ENCODE data around the gene HPCAL1.
"Not testable (repeated sequence)": the region's sequence is repeated elsewhere in the genome, so short reads cannot be mapped to it uniquely, and the experiment has no call there.

Gene HPCAL1

DNA sequence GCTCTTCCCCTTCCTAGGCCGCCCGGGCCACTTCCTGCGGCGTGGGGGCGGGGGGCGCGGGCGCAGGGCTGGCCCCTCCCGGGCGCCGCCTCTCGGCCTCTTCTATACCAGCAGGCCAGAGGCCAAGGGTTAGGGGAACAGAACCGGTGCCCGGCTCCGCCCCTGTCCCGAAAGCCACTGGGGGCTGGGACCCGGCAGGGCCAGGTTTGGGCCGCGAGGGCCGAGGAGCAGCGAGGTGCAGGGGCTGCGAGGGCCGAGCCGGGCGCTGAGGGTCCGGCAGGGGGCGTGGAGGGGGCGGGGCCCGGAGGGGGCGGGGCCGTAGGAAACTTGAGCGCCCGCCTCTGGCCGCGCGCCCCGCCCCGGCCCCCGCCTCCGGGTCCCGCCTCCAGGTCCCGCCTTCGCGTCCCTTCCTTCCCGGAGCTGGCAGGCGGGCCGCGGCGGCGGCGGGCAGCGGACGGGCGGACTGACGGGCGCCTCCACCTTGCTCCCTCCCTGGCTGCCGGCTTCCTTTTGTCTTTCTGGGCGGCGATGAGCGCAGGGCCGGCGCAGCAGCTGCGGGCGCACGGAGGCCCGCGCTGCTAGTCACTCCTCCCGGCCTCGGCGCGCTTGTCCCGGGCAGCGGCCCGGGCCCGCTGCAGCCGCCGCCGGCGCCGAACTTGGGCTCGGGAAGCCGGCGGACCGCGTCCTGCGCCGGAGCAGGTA is at the start of gene HPCAL1:
Gene HPCAL1, plus strand, starts transcription at position 426 of the 702 bp plus-strand sequence. CDS start 116,854 bp downstream, outside the sequence.
- peak; percentile 90 for DNase-seq

DNA sequence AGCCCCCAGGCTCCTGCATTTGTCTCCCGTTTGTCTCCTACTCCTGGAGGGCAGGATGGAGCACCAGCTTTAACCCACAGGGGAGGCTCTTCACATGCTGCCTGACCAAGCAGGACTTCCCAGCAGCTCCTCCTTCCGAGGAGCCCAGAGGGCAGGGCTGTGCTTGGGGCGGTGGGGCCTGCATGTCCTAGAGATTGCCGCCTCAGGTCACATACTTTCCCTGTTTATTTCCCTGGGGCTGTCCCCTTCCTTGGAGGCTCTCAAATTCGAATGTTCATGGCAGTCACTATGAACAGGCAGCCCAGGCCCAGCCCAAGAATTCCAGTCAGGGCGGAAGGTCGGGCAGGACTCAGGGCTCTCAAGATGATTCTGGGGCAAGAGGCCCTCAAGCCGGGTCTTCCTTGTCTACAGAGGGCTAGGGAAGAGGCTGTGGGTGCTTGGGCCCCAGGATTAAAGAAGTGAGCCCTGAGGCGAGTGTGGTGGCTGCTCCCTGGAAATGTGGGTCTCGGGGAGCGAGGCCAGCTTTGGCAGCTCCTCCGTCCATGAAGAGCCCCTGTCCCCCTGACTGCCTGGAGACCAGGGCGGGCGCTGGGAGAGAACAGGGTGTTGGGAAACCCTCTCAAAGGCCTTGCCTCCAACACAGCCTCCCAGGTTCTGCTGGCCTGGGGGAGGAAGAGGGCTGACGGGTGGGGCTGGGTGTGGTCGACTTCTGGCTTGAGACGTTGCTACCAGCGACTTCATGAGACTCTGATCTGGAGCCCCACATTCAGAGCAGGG is 48.9 kb upstream of the HPCAL1 start:
- DNase-seq, result no peak

DNA sequence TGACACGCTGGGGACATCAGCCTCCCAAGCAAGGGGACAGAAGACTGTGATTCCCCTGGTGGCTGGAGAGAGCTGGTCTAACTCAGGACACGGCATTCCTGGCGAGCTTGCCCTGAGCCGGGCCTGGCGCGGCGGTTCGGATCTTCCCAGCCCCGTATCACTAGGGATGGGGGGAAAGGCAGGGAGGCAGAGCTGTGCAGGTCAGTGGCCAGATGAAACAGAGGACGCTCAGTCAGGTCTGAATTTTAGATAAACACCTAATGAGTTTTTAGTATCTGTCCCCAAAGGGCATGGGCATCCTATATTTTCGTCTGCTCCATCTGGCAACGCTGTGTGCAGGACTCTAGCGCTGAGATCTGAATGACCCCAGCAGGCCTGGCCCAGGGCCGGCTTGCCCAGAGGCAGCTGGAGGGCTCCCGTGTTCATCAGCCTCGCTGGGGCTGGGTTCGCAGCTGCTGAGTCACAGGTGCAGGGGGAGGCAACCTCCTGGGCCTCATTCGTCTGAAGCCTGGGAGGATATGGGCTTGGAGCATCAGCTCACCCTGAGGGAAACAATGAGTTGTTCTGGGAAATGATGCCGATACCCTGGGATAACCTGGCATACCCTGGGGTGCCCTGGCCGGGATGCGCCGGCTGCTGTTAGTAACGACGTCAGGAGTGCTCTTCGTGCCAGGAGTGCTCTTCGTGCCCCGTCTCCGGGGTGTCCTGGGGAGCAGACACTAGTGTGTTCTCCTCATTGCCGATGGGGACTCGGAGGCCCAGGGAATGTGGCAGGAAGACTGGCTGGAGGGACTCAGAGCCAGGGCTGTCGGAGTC is 48.1 kb upstream of the HPCAL1 start:
- DNase-seq, result no peak

DNA sequence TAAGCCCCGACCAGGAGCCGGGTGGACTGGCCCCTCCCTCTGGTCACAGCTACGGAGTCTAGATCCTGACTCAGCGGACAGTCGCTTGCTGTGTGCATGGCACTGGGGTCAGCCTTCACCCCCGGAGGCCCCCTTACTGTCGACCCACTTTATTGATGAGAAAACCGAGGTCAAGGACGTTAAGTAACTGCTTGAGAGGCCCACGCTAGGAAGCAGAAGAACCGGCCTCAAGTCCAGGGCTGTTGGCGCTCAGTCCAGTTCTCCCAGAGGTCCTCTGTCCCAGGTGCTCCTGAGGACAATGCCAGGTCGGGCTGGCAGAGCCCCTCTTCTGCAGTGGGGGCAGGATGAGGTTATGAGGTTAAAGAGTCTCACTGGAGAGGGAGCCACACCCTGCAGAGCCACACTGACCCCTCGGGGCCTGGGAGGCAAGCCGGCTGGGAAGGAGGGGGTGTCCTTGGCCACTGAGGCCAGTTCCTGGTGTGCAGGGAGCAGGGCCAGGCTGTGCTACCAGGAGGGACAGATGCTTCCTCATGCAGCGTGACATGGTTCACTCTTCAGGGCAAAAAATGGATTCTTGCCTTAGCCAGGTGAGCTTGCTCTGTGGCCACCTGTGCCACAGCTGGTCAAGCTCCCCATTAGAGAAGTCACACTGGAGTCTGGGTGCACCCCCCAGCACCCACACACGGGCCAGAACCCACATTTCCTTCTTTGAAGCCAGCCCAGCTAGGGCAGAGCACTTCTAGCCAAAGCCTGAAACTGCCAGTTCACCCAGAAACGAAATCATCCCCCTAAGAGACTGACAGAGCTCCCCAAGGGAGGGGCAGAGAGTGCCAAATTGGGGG is 47.3 kb upstream of the HPCAL1 start:
- no peak for DNase-seq

DNA sequence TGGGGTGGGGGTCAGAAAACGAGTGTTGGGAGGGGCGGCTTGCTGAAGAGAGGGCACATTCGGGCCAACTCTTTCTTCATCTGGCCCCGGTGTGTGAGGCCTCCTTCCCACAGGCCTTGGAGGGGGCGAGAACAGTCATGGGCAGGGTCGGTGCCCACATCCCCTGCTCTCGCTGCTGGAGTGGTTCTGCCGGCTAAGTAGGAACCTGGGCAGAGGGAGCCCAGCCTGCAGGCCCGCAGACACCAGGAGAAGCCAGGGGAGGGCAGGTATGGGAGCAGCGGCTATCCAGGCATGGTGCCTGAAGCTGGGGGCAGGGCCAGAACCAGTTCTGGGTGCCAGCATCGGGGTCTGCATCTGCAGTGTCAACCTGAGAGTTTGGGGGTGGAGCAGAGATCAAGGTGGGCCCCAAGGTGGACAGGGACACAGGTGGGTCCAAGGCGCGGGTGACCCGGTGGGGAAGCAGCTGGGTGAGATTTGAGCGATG is 46.6 kb upstream of the HPCAL1 start:
- DNase-seq, result no peak

DNA sequence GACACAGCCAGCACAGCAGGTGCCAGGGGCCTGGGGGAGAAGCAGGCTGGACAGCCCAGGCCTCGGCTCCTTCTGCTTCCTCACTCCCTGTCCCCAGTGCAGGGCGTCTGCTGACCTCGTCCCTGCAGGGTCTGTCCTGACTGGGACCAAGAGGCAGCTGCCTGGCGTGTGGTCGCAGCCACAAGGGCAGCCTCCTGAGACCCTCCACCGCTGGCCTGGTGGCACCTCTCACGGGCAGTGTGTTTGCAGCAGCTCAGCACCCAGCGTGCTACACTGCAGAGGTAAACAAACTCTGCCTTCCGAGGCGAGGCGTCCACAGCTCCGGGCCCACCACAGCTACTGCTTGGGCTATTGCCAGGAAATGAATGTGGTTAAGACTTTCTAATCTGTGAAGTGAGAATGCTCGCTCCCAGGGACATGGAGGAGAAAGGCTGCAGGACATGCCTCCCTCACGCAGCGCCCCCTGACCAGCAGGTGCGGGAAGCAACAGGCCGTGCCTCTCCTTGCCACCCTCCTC is 46.1 kb upstream of the HPCAL1 start:
- DNase-seq, result no peak

DNA sequence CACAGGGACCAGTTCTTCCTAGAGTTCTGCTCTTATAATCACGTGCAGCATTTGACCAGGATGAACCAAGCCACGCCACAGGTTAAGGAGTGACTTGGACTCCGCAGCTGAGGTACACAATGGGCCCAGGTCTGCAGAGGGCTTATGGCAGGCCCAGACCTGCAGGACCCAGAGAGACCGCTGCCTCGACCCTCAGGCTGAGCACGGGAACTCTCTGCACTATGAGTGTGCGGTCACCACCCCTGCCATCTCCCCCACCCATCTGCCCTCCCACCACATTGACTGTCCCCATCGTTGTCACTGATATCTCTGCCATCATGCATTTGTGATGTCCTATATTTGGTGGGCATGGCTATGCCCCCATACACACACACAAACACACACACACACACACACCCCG is 45.7 kb upstream of the HPCAL1 start:
- no peak for DNase-seq

DNA sequence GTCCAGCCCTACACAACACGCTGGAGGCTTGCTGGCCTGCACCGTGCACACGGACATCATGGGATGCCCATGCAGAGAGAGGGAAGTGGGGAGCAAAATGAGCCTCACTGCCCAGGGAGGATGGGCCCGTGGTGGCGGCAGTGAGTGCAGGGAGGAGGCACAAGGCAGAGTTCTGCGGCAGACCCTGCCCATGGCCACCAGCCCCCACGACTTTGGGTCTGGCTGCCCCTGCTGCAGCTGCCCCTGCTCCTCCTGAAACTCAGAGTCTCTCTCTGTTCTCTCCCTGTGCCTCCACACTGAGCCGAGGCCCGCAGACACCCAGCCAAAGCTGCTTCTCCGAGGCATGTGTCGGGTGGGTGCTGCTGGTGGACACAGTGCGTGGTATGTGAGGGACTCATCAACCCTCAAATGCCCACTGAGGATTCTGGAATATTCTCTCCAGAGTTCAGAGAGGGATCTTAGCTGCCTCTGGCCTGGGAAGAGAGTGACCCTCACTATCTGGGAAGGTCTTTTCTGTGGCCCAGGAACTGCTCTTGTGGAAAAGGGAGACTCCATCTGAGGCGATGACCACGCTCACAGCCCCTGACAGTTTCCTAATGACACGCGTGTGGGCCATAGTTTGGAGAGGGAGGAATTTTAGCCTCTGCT is 45.1 kb upstream of the HPCAL1 start:
- no peak for DNase-seq

DNA sequence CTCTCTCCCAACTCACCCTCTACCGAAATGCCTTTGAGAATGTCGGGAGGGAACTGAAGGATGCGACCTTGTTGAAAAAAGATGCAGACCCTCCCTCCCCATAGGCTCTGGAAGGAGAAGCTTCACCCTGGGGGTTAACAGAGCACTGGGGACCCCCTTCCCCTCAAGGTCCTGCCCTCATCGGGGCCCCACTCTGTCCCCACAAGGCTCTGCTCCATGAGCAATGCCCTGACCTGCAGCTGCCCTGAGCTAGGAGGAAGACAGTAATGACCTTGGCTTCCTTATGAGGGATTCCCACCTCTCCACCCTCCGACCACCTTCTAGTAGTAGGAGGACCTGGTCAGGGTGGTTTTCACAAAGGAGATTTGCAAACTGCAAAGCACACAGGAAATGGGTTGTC is 44.4 kb upstream of the HPCAL1 start:
- no peak for DNase-seq

DNA sequence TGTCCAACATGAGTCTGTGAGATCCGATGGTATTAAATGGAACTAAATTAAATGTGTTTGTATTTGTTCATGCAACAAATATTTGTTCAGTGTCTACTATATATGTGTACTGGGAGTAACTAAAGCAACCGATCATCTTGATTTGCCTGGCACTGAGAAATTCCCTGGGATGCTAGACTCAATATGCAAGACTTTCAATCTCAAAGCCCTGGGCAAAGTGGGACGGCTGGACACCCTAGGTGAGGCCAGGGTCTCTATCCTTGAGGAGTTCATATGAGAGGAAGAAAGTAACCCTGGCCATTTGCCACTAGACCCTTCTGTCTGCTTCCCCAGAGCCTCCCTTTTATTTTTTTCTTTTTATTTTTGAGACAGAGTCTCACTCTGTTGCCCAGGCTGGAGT is 44.0 kb upstream of the HPCAL1 start:
- DNase-seq, result no peak

DNA sequence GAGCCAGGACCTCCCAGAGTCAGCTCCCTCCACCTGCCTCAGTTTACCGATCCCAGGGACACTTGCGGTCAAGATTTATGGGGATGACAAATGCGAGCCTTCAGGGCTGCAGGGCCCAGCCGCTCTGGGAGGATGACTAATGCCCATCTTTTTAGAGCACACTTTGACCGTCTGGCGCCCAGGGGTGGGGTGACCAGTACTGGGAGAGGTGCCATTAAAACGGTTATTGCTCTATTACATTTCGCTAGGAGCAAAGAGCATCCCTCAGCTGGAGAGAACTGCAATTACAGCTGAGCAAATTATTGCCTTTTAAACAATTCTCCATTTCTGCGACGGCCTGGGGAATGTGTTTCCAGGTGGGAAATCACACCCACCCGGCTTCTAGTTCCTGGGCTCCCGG is 42.6 kb upstream of the HPCAL1 start:
- no peak for DNase-seq

DNA sequence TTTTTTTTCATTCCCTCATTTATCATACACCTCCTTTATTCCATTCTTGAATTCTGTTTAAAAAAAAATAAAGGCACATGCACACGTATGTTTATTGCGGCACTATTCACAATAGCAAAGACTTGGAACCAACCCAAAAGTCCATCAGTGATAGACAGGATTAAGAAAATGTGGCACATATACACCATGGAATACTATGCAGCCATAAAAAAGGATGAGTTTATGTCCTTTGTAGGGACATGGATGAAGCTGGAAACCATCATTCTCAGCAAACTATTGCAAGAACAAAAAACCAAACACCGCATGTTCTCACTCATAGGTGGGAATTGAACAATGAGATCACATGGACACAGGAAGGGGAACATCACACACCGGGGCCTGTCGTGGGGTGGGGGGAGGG is 39.2 kb upstream of the HPCAL1 start:
- DNase-seq, result not testable (repeated sequence)

DNA sequence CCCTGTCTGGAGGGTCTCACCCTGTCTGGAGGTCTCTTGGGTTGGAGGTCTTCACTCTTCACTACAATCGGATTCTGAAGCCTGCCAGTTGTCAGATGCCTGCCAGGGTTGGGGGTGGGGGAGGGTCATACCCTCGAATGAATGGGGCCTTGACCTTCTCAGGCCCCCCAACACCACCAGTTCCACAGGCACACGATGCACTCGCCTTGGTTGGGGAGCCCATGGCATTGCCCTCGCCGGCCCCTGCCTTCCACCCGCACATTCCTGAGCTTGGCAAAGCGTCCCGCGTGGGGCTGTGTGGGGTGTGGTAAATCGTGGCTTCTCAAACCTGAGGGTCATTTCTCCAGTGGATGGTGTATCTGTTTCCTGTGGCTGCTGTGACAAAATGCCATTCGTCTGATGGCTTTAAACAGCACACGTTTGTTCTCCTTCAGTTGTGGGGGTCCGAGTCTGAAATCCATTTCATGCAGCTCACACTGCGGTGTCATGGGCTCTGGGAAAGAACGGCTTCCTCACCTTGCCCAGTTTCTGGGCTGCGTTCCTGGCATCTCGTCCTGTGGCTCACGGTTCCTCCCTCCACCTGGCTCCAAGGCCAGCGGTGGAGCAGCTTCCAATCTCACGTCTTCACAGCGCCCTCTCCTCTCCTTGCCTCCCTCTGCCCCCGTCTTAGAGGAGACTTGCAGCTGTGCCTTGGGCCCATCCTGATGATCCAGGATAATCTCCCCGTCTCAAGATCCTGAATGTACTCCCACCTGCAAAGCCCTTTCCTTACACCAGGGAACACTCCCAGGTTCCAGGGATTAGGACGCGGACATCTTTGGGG is 38.0 kb upstream of the HPCAL1 start:
- no peak for DNase-seq

DNA sequence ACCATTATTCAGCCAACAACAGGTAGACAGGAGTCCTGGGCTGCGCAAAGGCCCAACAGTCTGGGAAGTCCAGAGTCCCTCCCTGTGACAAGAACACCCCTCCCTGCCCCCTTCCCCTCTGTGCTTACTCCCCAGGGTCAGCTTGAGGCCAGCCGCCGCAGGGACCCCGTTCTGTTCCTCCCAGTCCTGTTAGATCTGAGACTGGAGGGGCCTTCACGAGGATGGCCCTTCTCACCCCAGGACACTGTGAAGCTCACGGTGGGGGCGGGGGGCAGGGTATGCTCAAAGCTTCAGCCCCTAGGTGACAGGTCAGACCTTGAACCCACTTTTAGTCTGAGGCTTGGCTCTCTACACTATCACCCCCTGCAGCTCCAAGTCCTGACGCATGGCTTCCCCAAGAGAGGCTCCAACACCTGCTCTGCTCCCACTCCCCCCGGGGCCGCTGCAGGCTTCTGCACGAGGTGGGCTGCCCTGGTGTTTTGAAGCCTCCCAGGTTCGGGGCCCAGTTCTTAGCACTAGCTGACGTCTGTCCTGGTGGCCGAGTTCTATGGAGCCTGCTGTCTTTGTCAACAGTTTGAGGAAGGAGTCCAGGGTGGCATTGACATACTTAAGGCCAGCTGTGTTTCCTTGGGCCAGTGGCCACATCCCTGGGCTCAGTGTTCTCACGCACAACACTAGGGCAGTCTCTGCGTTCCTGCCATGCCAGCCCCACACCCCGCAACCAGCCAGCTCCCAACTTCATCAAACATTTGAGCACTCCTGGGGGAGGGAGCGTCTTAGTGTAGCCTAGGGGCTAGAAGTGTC is 37.2 kb upstream of the HPCAL1 start:
- no peak for DNase-seq

DNA sequence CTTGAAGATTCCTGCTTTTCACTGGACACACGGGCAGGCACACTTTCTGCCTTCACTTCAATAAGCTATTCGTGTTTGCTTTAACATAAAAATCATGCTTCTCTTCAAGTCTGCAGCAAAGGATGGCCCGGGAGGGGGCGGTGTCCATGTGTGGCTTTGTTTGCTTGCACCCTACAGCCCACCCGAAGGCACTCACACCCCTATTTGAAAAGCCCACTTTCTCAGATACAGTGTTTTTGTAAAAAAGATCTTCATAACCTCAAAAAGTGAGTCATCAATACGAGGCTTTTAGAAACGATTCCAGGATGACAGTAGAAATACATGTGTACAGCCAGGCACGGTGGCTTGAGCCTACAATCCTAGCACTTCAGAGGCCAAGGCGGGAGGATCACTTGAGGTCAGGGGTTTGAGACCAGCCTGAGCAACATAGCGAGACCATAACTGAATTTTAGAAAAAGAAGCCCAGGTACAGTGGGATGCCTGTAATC is 36.5 kb upstream of the HPCAL1 start:
- DNase-seq, result no peak

DNA sequence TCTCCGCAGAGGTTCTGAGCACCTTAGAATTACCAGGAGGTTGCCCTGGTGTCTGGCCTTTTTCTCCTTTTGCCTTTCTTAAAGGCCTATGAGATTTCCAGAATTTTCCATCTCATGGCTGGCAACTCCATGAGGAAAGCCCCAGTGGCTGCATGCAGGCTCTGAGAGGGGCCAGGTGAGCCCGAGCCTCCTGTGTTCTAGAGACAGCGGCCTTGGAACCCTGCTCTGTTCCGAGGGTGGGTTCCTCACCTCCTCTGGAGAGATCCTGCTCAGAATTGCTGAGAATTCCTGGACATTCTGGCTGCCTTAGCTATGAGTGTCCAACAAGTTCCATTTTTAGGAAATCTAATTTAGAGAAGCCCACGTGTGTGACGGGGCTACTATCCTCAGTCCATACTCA is 35.7 kb upstream of the HPCAL1 start:
- no peak for DNase-seq

DNA sequence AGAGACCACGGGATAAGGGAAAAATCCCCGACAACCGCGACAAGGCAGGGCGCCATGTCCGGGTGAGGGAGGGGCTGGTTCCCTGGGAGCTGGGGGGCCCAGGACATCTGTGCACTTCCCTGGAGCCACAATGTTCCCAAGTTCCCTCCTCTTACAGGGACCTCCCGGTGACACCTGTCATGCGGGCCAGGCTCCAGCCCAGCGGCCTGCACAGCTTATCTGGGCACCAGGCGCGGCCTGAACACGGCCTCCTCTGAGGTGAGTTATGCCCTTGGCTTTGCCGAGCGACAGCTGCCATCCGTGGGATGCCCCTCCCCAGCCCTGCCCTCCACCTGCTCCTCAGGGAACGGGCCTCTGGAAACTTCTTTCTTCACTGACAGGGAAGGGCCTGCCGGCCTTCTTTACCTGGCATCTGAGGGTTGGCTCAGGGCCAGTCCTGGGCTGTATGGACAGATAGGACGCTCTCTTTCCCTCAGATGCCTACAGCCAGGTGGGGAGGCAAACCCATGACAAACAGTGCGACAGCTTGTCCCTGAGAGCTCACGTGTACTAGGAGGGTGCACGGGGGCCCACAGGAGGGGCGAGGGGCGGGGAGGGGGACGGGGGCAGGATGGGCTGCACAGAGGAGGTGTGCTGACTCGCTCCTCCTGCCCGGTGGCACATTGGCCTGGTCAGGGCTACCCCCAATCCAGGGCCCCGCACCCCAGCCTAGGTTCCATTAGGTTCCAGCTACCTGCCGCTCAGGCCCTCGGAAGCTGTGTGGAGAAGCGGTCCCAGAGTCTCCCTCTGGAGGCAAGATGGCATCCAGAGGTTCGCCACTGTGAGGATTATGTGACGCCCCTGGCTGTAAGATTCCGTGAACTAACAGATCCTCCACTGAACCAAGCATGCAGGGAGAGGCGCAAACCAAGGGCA is 34.9 kb upstream of the HPCAL1 start:
- no peak for DNase-seq

DNA sequence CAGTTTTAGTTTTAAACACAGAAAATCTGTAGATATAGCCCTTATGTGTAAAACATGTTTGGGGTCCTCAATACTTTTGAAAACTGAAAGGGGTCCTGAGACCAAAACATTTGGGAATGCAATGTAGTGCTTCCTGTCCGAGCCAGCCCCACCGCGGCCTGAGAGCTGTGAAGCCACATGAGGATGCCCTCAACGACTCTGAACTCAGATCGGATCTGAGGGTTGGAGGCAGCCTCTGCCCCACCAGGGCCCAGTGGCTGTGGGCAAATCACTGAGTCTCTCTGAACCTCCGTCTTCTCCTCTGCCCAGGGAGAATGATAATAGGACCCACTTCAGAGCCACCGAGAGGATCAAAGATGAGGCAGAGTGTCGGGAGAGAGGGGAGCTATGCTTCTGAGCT is 33.4 kb upstream of the HPCAL1 start:
- no peak for DNase-seq

Data from suppressor macrophage treated with lipopolysaccharide for 4 hours (primary cell).